B cell (primary cell): ENCODE results near the gene CCDC38. TPM values are rescaled to one million over a fixed set of nuclear protein-coding genes. Genes with fewer than 3 reads are reported as not detected.

ENCODE experiments used
- ATAC-seq: fragments of 200-7000 bp; cut with Tn5 transposase; one replicate; pipeline ENCODE4 v1.10.0; 2021; ENCODE audit warnings: low read depth, mild to moderate bottlenecking, moderate number of reproducible peaks, moderate library complexity
- CTCF ChIA-PET: fragments of 350-600 bp; sonication (Branson Sonifier 250); formaldehyde crosslinking; loops from one replicate; lab custom pipeline; 2021; ENCODE audit warnings: antibody characterized with exemption, inconsistent platforms; lab: Charles Lee
- POLR2A ChIA-PET: fragments of 350-600 bp; sonication (Branson Sonifier 250); formaldehyde crosslinking; loops from one replicate; lab custom pipeline; 2021; ENCODE audit warnings: antibody characterized with exemption; lab: Charles Lee
- DNase-seq: peaks from one replicate; pipeline ENCODE4 v3.0.0; 2013
- H2AFZ ChIP-seq: 2 replicates; pipeline ENCODE4 v1.6.1; 2012; ENCODE audit warnings: mild to moderate bottlenecking, low read depth, low read length; ENCODE audit not compliant: insufficient read depth, poor library complexity, severe bottlenecking
- H3K27ac ChIP-seq, 2 donors: 1 replicate in 1 of 2; 2 replicates in 1 of 2; pipeline ENCODE4 v1.5.1; 2012 to 2013; ENCODE audit warnings: low read length in 2 of 2, mild to moderate bottlenecking in 2 of 2, moderate library complexity in 1 of 2
- H3K27me3 ChIP-seq, 4 experiments: fragments of 200-600 bp in 1 of 4; sonication (generic) in 1 of 4; replicated peaks in 1 of 4; 1 replicate in 2 of 4; 2 replicates in 2 of 4; pipeline versions ENCODE4 v1.6.1 to v1.7.0; 2013 to 2016; ENCODE audit warnings: low read length in 3 of 4, mild to moderate bottlenecking in 2 of 4, mixed read lengths in 1 of 4, moderate library complexity in 1 of 4; ENCODE audit not compliant: insufficient read depth in 4 of 4, control insufficient read depth in 3 of 4; ENCODE audit errors: control extremely low read depth in 1 of 4
- H3K36me3 ChIP-seq, 2 experiments: replicated peaks in 1 of 2; 1 replicate in 1 of 2; 2 replicates in 1 of 2; pipeline versions ENCODE4 v1.6.1 to v1.7.1; 2013; ENCODE audit warnings: low read length in 1 of 2; ENCODE audit not compliant: insufficient read depth in 2 of 2, control insufficient read depth in 1 of 2; ENCODE audit errors: control extremely low read depth in 1 of 2, extremely low read depth in 1 of 2
- H3K4me1 ChIP-seq, 2 donors: fragments of 200-600 bp in 1 of 2; sonication (generic) in 1 of 2; 1 replicate in 1 of 2; 2 replicates in 1 of 2; pipeline versions ENCODE4 v1.5.1 to v1.6.1; 2013 to 2017; ENCODE audit warnings: low read length in 2 of 2; ENCODE audit not compliant: control insufficient read depth in 2 of 2, insufficient read depth in 2 of 2
- H3K4me2 ChIP-seq: replicated peaks from 2 replicates; pipeline ENCODE3; 2012; ENCODE audit warnings: mild to moderate bottlenecking, low read depth, low read length; ENCODE audit not compliant: poor library complexity, severe bottlenecking
- H3K4me3 ChIP-seq, 5 experiments: fragments of 200-600 bp in 1 of 5; sonication (generic) in 1 of 5; 1 replicate in 3 of 5; 2 replicates in 2 of 5; pipeline versions ENCODE4 v1.5.1 to v1.7.0; 2011 to 2016; ENCODE audit warnings: low read length in 4 of 5, mild to moderate bottlenecking in 4 of 5, low read depth in 2 of 5, control low read depth in 1 of 5, moderate library complexity in 1 of 5; ENCODE audit not compliant: insufficient read depth in 1 of 5; ENCODE audit errors: control extremely low read depth in 1 of 5, extremely low read depth in 1 of 5
- H3K79me2 ChIP-seq: fragments of 200-600 bp; sonication (generic); one replicate; pipeline ENCODE4 v1.6.0; 2016; ENCODE audit warnings: low read length; ENCODE audit not compliant: control insufficient read depth, insufficient read depth
- H3K9ac ChIP-seq: fragments of 200-600 bp; sonication (generic); 2 replicates; pipeline ENCODE4 v1.6.1; 2017; ENCODE audit warnings: mild to moderate bottlenecking, low read length, moderate library complexity
- H3K9me3 ChIP-seq, 3 donors: one replicate each; pipeline versions ENCODE4 v1.6.1 to v1.7.1; 2013; ENCODE audit warnings: low read length in 2 of 3; ENCODE audit not compliant: control insufficient read depth in 2 of 3, insufficient read depth in 1 of 3; ENCODE audit errors: control extremely low read depth in 1 of 3
- H4K20me1 ChIP-seq: 2 replicates; pipeline ENCODE4 v1.6.0; 2012; ENCODE audit warnings: mild to moderate bottlenecking, low read length; ENCODE audit not compliant: insufficient read depth, control insufficient read depth, poor library complexity, severe bottlenecking
- H3K27ac Mint-ChIP-seq: one replicate; pipeline ENCODE4 v1.8.0; 2021; ENCODE audit warnings: mixed read lengths
- H3K27me3 Mint-ChIP-seq: one replicate; pipeline ENCODE4 v1.8.0; 2021; ENCODE audit warnings: mixed read lengths
- H3K4me1 Mint-ChIP-seq: one replicate; pipeline ENCODE4 v1.8.0; 2021; ENCODE audit warnings: mixed read lengths
- H3K4me3 Mint-ChIP-seq: one replicate; pipeline ENCODE4 v1.8.0; 2021; ENCODE audit warnings: mixed read lengths
- H3K9me3 Mint-ChIP-seq: one replicate; pipeline ENCODE4 v1.8.0; 2022; ENCODE audit warnings: mixed read lengths; ENCODE audit not compliant: insufficient read depth
- EZH2 ChIP-seq: IDR thresholded peaks from 2 replicates; pipeline ENCODE4 v1.6.1; 2012; ENCODE audit warnings: borderline replicate concordance, low read depth, mild to moderate bottlenecking, moderate library complexity, low read length; ENCODE audit not compliant: insufficient read depth, poor library complexity, severe bottlenecking
- WGBS: methylation state at CpG from one replicate; pipeline ENCODE4 v1.1.5; 2013; ENCODE audit warnings: missing lambda C conversion rate; ENCODE audit not compliant: insufficient coverage; 5-methylcytosine and 5-hydroxymethylcytosine counted together
- intact Hi-C: fragments of 100-400 bp; cut with micrococcal nuclease; formaldehyde crosslinking; loops from one replicate; pipeline ENCODE4 v1.10.0; 2022
- polyA plus RNA-seq: library from polyadenylated mRNA; depleted of rRNA; stranded (reverse); fragments of >200 nt; gene quantifications from 2 replicates; pipeline ENCODE4 v1.2.3, GENCODE V29; 2012
- total RNA-seq, 2 donors: library from RNA; stranded (reverse); fragments of 120-200 nt in 1 of 2; gene quantifications; 1 replicate in 1 of 2; 2 replicates in 1 of 2; pipeline versions ENCODE4 v1.2.3 to v1.2.4, GENCODE V29; 2013 to 2022
- TF ChIP-seq, protein P1 (sequence below): fragments of 200-600 bp; IDR thresholded peaks from one replicate; pipeline ENCODE4 v1.8.0; 2022; ENCODE audit warnings: antibody characterized with exemption, mild to moderate bottlenecking

The CCDC38 gene
- total and polyA plus RNA-seq, 2 donors (not counting 1 experiment from before 2014, with no cell fraction given) = 1.3 TPM; not detected in 1

GRCh38 chr12:95943330-95943842 is 972 bp upstream of the CCDC38 start, which contains the start of gene AMDHD1:
AMDHD1 (plus strand) TSS chr12:95943331; CDS start chr12:95943399, 68 bp downstream.
- Mint-ChIP-seq H3K9me3 (no peaks in the 10 kb centered on the region), H3K27me3 (no peaks in the 10 kb centered on the region), H3K4me1 (peaks cover 10% of the 10 kb centered on the region), H3K4me3 (peak within 1 kb of the TSS; percentile 98), H3K27ac (peak within 1 kb of the TSS; percentile 92)
- POLR2A ChIA-PET = interaction anchor here (1.5 kb wide), 2 partner anchors 16 to 92 kb away, joined by 3 to 4 read pairs; partner anchors contain the start of gene LTA4H
- TF ChIP-seq EZH2 = no peak
- TF ChIP-seq, protein P1, sequence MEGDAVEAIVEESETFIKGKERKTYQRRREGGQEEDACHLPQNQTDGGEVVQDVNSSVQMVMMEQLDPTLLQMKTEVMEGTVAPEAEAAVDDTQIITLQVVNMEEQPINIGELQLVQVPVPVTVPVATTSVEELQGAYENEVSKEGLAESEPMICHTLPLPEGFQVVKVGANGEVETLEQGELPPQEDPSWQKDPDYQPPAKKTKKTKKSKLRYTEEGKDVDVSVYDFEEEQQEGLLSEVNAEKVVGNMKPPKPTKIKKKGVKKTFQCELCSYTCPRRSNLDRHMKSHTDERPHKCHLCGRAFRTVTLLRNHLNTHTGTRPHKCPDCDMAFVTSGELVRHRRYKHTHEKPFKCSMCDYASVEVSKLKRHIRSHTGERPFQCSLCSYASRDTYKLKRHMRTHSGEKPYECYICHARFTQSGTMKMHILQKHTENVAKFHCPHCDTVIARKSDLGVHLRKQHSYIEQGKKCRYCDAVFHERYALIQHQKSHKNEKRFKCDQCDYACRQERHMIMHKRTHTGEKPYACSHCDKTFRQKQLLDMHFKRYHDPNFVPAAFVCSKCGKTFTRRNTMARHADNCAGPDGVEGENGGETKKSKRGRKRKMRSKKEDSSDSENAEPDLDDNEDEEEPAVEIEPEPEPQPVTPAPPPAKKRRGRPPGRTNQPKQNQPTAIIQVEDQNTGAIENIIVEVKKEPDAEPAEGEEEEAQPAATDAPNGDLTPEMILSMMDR = peak; percentile 40
- H3K27me3 ChIP-seq = no peaks in the 10 kb centered on the region
- WGBS = under 1% methylated on average over 38 of the region's 38 CpGs
- H3K79me2 ChIP-seq = no peaks in the 10 kb centered on the region
- H3K4me3 ChIP-seq = peak within 1 kb of the TSS; percentile 68 to 94 (median 89)
- H3K27ac ChIP-seq = peak within 1 kb of the TSS; percentile 71 to 87
- CTCF ChIA-PET = interaction anchor here (0.9 to 3.3 kb wide), 6 partner anchors 16 to 252 kb away, joined by 3 to 24 read pairs (median 4); partner anchors contain the start of gene LTA4H
- H2AFZ ChIP-seq = peak within 1 kb of the TSS; percentile 98
- H3K9me3 ChIP-seq = peaks cover 0 to 1% (median 0%) of the 10 kb centered on the region in 3 donors
- H3K36me3 ChIP-seq = no peaks in the 10 kb centered on the region
- ATAC-seq (peak; percentile 64), DNase-seq (peak; percentile 75)
- peak within 1 kb of the TSS; percentile 92 for H3K9ac ChIP-seq
- H3K4me1 ChIP-seq = peaks cover 9 to 11% of the 10 kb centered on the region in 2 donors
- no peaks in the 10 kb centered on the region for H4K20me1 ChIP-seq
- intact Hi-C loops = loop anchor here (2.0 to 5.0 kb wide), 6 partner anchors 55 to 941 kb away; partner anchors contain the start of genes LTA4H, NDUFA12 and SNRPF
- H3K4me2 ChIP-seq = peak within 1 kb of the TSS; percentile 79

- POLR2A ChIA-PET = interaction anchor here (0.9 to 1.0 kb wide), 3 partner anchors 329 to 461 kb away, joined by 3 read pairs; no protein-coding TSS in a partner anchor
- peaks cover 0 to 1% (median 0%) of the 10 kb centered on the region in 3 donors for H3K9me3 ChIP-seq
- CTCF ChIA-PET = interaction anchor here (0.6 to 3.3 kb wide), 7 partner anchors 23 to 577 kb away, joined by 3 to 24 read pairs (median 4); partner anchors contain the start of gene LTA4H
- peak overlapping the region; percentile 71 to 87 for H3K27ac ChIP-seq
- no peak for ATAC-seq
- peak overlapping the region; percentile 38 to 94 (median 85) for H3K4me3 ChIP-seq
- no peak for TF ChIP-seq EZH2
- TF ChIP-seq, protein P1 = no peak
- H3K36me3 ChIP-seq = no peaks in the 10 kb centered on the region
- peak overlapping the region; percentile 92 for H3K9ac ChIP-seq
- H3K27ac Mint-ChIP-seq = peak overlapping the region; percentile 92
- peak overlapping the region; percentile 98 for H3K4me3 Mint-ChIP-seq
- H3K27me3 ChIP-seq = no peaks in the 10 kb centered on the region
- no peak for DNase-seq
- no peaks in the 10 kb centered on the region for H4K20me1 ChIP-seq
- peak overlapping the region; percentile 79 for H3K4me2 ChIP-seq
- no peaks in the 10 kb centered on the region for H3K9me3 Mint-ChIP-seq
- intact Hi-C loops = loop anchor here (2.0 to 5.0 kb wide), 6 partner anchors 57 to 940 kb away; partner anchors contain the start of genes LTA4H, NDUFA12 and SNRPF
- H3K4me1 Mint-ChIP-seq = peaks cover 10% of the 10 kb centered on the region
- 0% methylated on average over 4 of the region's 13 CpGs for WGBS
- peak overlapping the region; percentile 98 for H2AFZ ChIP-seq
- H3K4me1 ChIP-seq = peaks cover 9 to 11% of the 10 kb centered on the region in 2 donors
- H3K79me2 ChIP-seq = no peaks in the 10 kb centered on the region
- H3K27me3 Mint-ChIP-seq = no peaks in the 10 kb centered on the region
Measured at GRCh38 chr12:95942101-95942523, 302 bp downstream of the CCDC38 start.
